Measurements from ENCODE around the gene ZSCAN1.
A peak's percentile ranks its signal among the peaks of the same experiment; 100 is the strongest.

The ZSCAN1 gene

GRCh38 chr19:58079792-58080191 lies 46.0 kb downstream of the ZSCAN1 start:
- no peak for DNase-seq (ENCODE audit: low read depth in 1 of 2, low spot score in 1 of 2)

- no peak for DNase-seq (ENCODE audit: low read depth in 1 of 2, low spot score in 1 of 2)
Measured at GRCh38 chr19:58083021-58083420, 49.2 kb downstream of the ZSCAN1 start.

DNA sequence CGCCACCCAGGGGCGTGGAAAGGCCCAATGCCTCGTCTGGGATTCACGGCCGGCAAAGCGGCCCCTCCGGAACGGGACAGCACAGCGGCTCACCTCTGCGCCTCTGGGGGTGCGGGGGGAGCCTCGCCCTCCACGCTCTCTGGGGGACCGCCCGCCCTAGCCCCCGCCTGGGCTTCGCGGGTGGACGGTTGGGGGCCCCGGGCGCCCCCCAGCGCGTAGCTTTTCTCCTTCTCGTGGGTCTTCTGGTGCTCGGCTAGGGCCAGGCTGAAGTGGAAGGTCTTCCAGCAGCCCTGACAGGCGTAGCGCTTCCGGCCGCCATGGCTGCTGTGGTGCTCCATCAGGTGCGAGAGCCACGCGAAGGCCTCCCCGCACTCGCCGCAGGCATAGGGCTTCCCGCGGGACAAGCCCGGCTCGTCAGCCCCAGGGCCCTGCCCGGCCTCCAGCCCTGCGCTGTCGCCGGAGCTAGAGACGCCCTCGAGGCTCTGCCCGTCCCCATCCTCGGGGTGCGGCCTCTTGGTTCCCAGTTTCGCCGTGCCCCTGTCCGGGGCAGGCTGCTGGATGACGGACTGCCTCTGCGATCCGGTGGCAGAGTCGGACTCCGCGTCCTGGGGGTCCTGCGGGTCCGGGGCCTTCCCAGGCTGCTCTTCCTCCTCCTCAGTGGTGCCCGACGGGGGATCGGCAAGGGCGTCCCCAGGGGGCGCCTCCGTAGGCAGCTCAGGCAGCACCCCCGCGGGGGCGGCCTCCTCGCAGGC lies 50.9 kb downstream of the ZSCAN1 start:
- no peak for DNase-seq (ENCODE audit: low read depth in 1 of 2, low spot score in 1 of 2)

DNA sequence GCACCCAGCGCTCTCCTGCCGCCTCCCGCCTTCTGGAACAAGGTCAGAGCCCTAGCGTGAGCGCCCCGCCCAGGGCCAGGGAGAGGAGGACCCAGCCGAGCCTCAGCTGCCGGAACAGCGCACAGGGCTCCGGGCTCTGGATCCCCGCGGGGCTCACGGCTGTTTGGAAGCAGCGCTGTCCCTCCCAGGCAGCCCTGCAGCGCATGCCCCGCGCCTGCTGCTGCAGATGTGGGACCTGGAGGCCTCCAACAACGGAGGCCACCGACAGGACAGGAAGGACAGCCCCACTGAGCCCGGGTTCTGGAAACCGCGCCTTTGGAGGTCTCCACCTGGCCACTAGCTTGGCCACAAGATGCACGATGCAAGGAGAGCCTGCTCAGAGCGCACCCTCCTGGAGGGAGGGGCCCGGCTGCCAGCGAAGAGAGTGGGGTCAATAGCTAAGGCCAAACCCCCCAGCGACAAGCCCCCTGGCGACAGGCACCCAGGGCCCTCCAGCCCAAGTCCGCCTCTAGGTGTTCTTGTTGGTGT lies 51.6 kb downstream of the ZSCAN1 start:
- no peak for DNase-seq (ENCODE audit: low read depth in 1 of 2, low spot score in 1 of 2)

DNA sequence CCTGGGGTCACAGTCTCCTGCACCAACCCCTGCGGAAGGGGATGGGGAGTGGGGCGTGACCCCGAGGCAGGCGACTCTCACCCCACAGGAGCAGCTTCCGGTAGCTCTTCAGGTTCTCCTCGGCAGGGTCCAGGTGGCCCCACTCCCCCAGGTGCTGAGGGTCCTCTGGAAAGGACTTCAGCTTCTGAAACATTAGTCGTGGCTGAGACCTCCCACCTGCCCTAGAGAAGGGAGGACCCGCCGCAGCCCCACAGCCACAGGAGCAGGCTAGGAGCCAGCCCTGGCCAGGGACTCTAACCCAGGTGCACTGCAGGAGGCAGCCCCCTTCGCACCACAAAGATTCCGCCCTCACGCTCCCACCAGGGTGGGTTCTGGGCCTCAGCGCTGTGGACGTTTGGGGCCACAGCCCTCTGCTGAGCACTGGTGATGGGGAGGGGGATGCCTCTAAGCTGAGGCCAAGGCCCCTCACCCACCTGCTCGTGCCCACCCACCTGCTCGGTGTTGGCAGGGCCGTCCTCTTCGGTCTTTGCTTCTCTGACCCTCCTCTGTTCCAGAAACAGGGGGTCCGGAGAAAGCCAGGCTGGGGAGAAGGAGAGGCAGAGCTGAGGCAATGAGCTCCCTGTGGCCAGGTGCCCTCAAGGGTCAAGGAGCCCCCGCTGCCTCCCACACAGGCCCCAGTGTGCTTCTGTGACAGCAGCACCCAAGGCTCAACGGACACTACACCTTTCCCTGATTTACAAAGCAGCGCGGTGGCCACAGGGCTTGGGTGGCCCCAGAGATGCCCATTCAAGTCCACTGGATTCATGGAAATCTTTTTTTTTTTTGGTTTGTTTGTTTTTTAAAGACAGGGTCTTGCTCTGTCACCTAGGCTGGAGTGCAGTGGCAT lies 53.2 kb downstream of the ZSCAN1 start:
- no peak for DNase-seq (ENCODE audit: low read depth in 1 of 2, low spot score in 1 of 2)

GRCh38 chr19:58088521-58089052 lies 54.8 kb downstream of the ZSCAN1 start:
- no peak for DNase-seq (ENCODE audit: low read depth in 1 of 2, low spot score in 1 of 2)

DNA sequence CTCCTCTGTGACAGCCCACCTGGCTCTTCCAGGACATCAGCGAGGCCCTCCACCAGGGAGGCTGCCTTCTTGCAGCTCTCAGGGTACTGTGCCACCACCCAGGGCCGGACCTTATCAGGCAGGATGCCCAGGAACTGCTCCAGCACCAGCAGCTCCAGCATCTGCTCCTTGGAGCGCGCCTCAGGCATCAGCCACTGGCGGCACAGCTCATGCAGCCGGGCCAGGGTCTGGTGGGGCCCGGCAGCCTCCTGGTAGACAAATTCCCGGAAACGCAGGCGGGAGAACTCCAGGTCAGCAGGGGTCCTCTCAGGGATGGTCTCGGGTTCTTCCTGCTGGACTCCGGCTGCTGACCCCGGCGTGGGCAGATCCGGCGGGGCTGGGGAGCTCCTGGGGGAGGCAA lies 56.0 kb downstream of the ZSCAN1 start:
- no peak for DNase-seq (ENCODE audit: low read depth in 1 of 2, low spot score in 1 of 2)

DNA sequence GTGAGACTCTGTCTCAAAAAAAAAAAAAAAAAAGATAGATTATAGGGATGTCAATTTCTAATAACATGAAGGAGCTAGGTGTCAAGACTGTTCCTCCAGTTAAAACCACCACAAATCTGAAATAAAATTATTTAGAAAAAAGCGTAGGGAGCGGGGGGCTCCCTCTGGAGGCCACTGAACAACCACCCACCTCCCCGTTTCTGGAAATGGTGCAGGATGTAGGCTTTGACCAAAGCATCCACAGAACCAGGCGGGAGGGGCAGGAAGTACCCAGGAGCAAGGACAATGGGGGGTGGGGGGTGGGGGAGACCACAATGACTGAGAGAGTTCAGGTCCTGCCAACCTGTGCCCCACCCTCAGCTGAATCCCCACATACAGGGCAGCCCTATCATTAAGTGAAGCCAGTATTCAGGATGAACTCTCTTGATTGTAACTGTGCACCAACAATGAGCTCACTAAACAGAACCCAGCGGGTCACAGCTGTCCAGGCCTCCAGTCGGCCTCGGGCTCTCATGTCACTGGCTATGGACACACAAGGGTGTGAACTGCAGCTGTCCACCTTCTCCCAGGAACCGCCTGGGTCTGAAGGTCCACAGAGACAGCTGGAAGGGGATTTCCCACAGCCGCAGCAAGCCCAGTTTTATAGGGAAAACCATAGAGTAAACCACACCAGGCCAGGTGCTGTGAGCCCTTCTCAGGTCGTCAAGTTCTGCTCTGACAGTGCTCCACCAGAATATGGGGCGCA lies 57.6 kb downstream of the ZSCAN1 start:
- DNase-seq (ENCODE audit: low read depth in 1 of 2, low spot score in 1 of 2): no peak

- no peak for DNase-seq (ENCODE audit: low read depth in 1 of 2, low spot score in 1 of 2)
Measured at GRCh38 chr19:58093071-58093470, 59.2 kb downstream of the ZSCAN1 start.

GRCh38 chr19:58095328-58095727 lies 61.5 kb downstream of the ZSCAN1 start:
- no peak for DNase-seq (ENCODE audit: low read depth in 1 of 2, low spot score in 1 of 2)

- no peak for DNase-seq (ENCODE audit: low read depth in 1 of 2, low spot score in 1 of 2)
Measured at GRCh38 chr19:58096884-58097283, 63.1 kb downstream of the ZSCAN1 start.

DNA sequence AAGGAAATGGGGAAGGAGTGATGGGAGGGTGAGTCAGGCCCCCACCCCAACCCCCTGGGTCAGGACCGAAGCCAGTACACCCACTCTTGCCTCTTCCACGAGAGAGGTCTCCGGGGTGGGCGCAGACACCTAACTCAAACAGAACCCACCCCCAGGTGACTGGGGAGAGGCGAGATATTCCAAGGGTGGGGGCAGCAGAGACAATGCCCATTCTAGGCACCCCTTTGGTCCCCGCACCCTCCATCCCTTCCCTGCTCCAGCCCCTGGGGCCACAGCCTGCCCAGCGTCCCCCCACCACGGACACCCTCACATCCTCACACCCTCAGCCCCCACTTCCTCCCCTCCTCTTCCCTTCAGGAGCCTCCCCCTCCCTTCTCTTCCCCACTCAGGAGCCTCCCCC lies 63.5 kb downstream of the ZSCAN1 start:
- no peak for DNase-seq (ENCODE audit: low read depth in 1 of 2, low spot score in 1 of 2)

DNA sequence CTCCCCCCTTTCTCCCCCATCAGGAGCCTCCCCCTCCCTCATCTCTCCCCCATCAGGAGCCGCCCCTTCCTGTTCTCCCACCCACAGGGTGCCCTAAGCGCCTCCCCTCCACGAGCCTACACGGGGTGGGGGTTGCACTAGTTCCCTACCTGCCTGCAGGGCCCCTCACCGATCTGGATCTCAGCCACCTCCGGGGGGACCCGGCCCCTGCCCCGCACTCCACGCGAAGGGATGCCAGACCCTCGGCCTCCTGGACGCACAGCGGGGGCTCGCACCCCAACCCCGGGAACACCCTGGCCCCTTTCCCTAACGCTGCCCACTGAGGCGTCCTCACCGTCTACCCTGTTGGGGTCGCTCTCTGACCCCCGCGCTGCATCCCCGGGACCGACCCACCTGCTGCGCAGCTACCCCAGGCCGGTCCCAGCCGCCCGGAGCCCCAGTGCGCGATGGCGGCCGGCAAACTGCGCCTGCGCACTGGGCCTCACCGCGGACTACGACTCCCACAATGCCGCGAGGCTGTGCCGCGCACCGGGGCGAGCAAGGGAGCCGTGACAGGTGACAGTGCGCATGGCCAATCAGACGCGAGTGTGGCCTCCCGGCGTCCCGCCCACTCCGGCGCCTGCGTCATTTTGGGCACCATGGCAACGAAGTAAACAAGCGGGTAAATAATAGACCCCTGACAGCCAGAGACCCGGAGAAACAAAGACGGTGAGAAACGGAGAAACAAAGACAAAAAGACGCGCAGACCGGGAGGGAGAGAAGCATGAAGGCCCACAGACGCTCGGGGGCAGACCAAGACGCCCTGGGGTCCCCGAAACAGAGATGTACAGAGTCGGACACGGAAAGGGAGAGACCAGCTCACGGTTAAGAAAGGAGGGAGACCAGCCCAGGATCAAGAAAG lies 64.2 kb downstream of the ZSCAN1 start, which contains the start of gene ZSCAN18:
Gene ZSCAN18, minus strand, starts transcription at position 451 of the 901 bp plus-strand sequence. CDS start 7,964 bp downstream, outside the sequence.
- DNase-seq (ENCODE audit: low read depth in 1 of 2, low spot score in 1 of 2): peak; percentile 89 to 92

DNA sequence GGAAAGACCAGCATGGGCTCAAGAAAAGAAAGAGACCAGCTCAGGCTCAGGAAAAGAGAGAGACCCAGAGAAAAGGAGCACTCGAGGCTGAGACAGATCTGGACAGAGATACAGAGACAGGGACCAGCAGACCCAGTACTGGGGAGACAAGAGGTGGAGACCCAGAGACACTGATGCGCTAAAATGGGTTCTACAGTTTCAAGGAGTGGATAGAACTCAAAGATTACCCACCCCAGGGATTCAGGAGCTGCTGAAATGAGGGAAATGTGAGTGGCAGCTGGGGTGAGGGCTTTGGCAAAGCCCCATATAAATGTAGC lies 64.8 kb downstream of the ZSCAN1 start:
- no peak for DNase-seq (ENCODE audit: low read depth in 1 of 2, low spot score in 1 of 2)
